ENCODE measurements around the gene MAJIN. TPM values are rescaled to one million over a fixed set of nuclear protein-coding genes. Genes with fewer than 3 reads are reported as not detected.

Gene MAJIN
- total and polyA plus RNA-seq, 2 experiments from 2014 or later = not detected

GRCh38 chr11:64934682-64935358, 37.1 kb downstream of the MAJIN start:
- DNase-seq = no peak
- peaks cover 19% of the 10 kb centered on the region; the same call in 1 of the 2 replicates for H3K36me3 ChIP-seq (ENCODE audit: low read depth)
- H3K9me2 ChIP-seq (ENCODE audit: insufficient read depth) = no peaks in the 10 kb centered on the region
- H3K9me3 ChIP-seq (ENCODE audit: low read depth) = no peaks in the 10 kb centered on the region
- H3K27ac ChIP-seq = no peak overlapping the region
- no peak overlapping the region for H3K4me3 ChIP-seq
- no peak overlapping the region for H3K4me2 ChIP-seq (ENCODE audit: unreplicated experiment)
- H2AFZ ChIP-seq = no peak overlapping the region
- WGBS, 2 experiments (ENCODE audit: low coverage in 1 of 2, low lambda C conversion rate in 2 of 2, missing lambda C conversion rate in 2 of 2) = 79 to 82% methylated on average over 22 to 27 of the region's 27 CpGs
- no peaks in the 10 kb centered on the region for H3K79me2 ChIP-seq (ENCODE audit: insufficient read depth)
- no peaks in the 10 kb centered on the region for H3K27me3 ChIP-seq (replicated peaks; ENCODE audit: insufficient read depth)
- TF ChIP-seq EZH2phosphoT487 (IDR thresholded peaks at IDR 0.05; ENCODE audit: insufficient read depth, low read depth) (no peak), EZH2 (IDR thresholded peaks at IDR 0.05; ENCODE audit: insufficient read depth, poor library complexity, severe bottlenecking) (no peak)
- no peaks in the 10 kb centered on the region for H3K4me1 ChIP-seq (ENCODE audit: insufficient read depth)
- H3F3A ChIP-seq (ENCODE audit: insufficient read depth) = no peaks in the 10 kb centered on the region
- H3K9ac ChIP-seq = no peak overlapping the region
- no peaks in the 10 kb centered on the region for H4K20me1 ChIP-seq (ENCODE audit: insufficient read depth)
- in situ Hi-C loops (cut with MboI) = no loop called here

GRCh38 chr11:64933935-64934681, 37.8 kb downstream of the MAJIN start:
- no peaks in the 10 kb centered on the region for H3K4me1 ChIP-seq (ENCODE audit: insufficient read depth)
- H3K79me2 ChIP-seq (ENCODE audit: insufficient read depth) = no peaks in the 10 kb centered on the region
- no peaks in the 10 kb centered on the region for H3K27me3 ChIP-seq (replicated peaks; ENCODE audit: insufficient read depth)
- no peaks in the 10 kb centered on the region for H3F3A ChIP-seq (ENCODE audit: insufficient read depth)
- no peak for DNase-seq
- WGBS, 2 experiments (ENCODE audit: low coverage in 1 of 2, low lambda C conversion rate in 2 of 2, missing lambda C conversion rate in 2 of 2) = 94 to 96% methylated on average over 10 of the region's 10 CpGs
- in situ Hi-C loops (cut with MboI) = no loop called here
- TF ChIP-seq EZH2 (IDR thresholded peaks at IDR 0.05; ENCODE audit: insufficient read depth, poor library complexity, severe bottlenecking) (no peak), EZH2phosphoT487 (IDR thresholded peaks at IDR 0.05; ENCODE audit: insufficient read depth, low read depth) (no peak)
- no peak overlapping the region for H2AFZ ChIP-seq
- H3K4me3 ChIP-seq = no peak overlapping the region
- no peak overlapping the region for H3K4me2 ChIP-seq (ENCODE audit: unreplicated experiment)
- H4K20me1 ChIP-seq (ENCODE audit: insufficient read depth) = no peaks in the 10 kb centered on the region
- H3K27ac ChIP-seq = no peak overlapping the region
- H3K9me3 ChIP-seq (ENCODE audit: low read depth) = no peaks in the 10 kb centered on the region
- H3K36me3 ChIP-seq (ENCODE audit: low read depth) = peaks cover 21% of the 10 kb centered on the region
- no peak overlapping the region for H3K9ac ChIP-seq
- no peaks in the 10 kb centered on the region for H3K9me2 ChIP-seq (ENCODE audit: insufficient read depth)

- Histone ChIP-seq H3K4me1 (ENCODE audit: insufficient read depth) (no peaks in the 10 kb centered on the region), H2AFZ (no peak overlapping the region), H4K20me1 (ENCODE audit: insufficient read depth) (no peaks in the 10 kb centered on the region), H3K27ac (no peak overlapping the region), H3K79me2 (ENCODE audit: insufficient read depth) (no peaks in the 10 kb centered on the region), H3K36me3 (ENCODE audit: low read depth) (peaks cover 24% of the 10 kb centered on the region), H3K4me3 (no peak overlapping the region), H3K27me3 (replicated peaks; ENCODE audit: insufficient read depth) (no peaks in the 10 kb centered on the region), H3K9me2 (ENCODE audit: insufficient read depth) (no peaks in the 10 kb centered on the region), H3K4me2 (ENCODE audit: unreplicated experiment) (no peak overlapping the region), H3F3A (ENCODE audit: insufficient read depth) (no peaks in the 10 kb centered on the region), H3K9me3 (ENCODE audit: low read depth) (no peaks in the 10 kb centered on the region), H3K9ac (no peak overlapping the region)
- 76 to 80% methylated on average over 12 of the region's 12 CpGs for WGBS, 2 experiments (ENCODE audit: low coverage in 1 of 2, low lambda C conversion rate in 2 of 2, missing lambda C conversion rate in 2 of 2)
- TF ChIP-seq EZH2 (IDR thresholded peaks at IDR 0.05; ENCODE audit: insufficient read depth, poor library complexity, severe bottlenecking) (no peak), EZH2phosphoT487 (IDR thresholded peaks at IDR 0.05; ENCODE audit: insufficient read depth, low read depth) (no peak)
- no peak for DNase-seq
- in situ Hi-C loops (cut with MboI) = no loop called here
Measured at GRCh38 chr11:64933213-64933934, 38.5 kb downstream of the MAJIN start.

- H3K79me2 ChIP-seq (ENCODE audit: insufficient read depth) = no peaks in the 10 kb centered on the region
- H3K9ac ChIP-seq = no peak overlapping the region
- H3K9me2 ChIP-seq (ENCODE audit: insufficient read depth) = no peaks in the 10 kb centered on the region
- TF ChIP-seq EZH2phosphoT487 (IDR thresholded peaks at IDR 0.05; ENCODE audit: insufficient read depth, low read depth) (no peak), EZH2 (IDR thresholded peaks at IDR 0.05; ENCODE audit: insufficient read depth, poor library complexity, severe bottlenecking) (no peak)
- no peaks in the 10 kb centered on the region for H3K4me1 ChIP-seq (ENCODE audit: insufficient read depth)
- no peak overlapping the region for H2AFZ ChIP-seq
- no peak for DNase-seq
- no peak overlapping the region for H3K27ac ChIP-seq
- no peaks in the 10 kb centered on the region for H3K27me3 ChIP-seq (replicated peaks; ENCODE audit: insufficient read depth)
- WGBS, 2 experiments (ENCODE audit: low coverage in 1 of 2, low lambda C conversion rate in 2 of 2, missing lambda C conversion rate in 2 of 2) = 69 to 84% methylated on average over 5 of the region's 5 CpGs
- no peak overlapping the region for H3K4me3 ChIP-seq
- in situ Hi-C loops (cut with MboI) = no loop called here
- H3K36me3 ChIP-seq (ENCODE audit: low read depth) = peaks cover 24% of the 10 kb centered on the region
- H3F3A ChIP-seq (ENCODE audit: insufficient read depth) = no peaks in the 10 kb centered on the region
- H3K4me2 ChIP-seq (ENCODE audit: unreplicated experiment) = no peak overlapping the region
- no peaks in the 10 kb centered on the region for H3K9me3 ChIP-seq (ENCODE audit: low read depth)
- no peaks in the 10 kb centered on the region for H4K20me1 ChIP-seq (ENCODE audit: insufficient read depth)
Measured at GRCh38 chr11:64932324-64932723, 39.6 kb downstream of the MAJIN start.
